Measurements from ENCODE around the gene PRSS48.

Gene PRSS48

DNA sequence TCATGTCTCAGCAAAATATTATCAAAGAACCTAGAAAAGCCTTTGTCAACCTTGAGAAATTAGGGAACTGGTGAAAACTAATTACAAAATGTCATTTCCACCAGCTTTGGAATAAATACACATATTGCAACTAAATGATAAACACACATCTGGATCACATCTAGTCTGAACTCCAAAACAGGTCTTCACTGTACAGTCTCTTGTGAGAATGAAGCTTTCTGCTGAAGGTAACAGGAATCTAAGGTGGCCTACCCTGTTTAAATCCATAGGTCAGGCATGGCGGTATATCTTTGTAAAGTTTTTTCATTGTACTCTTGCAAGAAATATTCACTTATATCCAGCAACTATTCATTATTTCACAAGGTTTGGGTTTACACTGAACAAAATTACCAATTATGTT is 46.7 kb downstream of the PRSS48 start:
- no peak for TF ChIP-seq GATA3 (IDR thresholded peaks at IDR 0.05; ENCODE audit: low read depth, low read length)
- TF ChIP-seq GATA2 (IDR thresholded peaks at IDR 0.05; ENCODE audit: low read depth, low read length) = no peak

DNA sequence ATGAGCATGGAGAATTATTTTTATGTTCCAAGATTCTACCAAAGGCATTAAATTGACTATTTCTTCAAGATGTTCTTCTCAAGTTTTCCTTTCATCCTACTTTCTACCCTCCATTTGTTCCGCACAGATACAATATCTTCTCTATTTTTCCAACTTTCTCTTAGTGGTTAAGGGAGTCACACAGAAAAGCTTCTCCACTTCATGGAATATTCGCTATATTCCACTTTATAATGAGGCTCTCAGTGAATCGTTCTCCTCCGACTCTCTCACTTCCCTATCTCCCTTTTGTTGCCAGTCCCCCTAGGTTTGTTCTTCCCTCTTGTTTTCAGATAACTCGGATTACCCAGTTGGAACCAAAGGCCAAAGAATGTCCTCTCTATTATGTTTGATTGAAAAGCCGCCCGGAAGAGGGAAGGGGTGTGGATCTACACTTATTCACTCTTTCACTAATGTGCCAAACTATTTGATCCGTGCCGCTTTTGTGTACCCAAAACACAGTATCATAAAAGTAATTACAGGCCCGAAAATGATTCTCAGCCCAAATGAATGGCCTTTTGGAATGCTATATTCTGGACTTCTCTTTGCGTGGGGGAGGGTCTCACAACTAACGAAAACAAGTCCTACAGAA is 47.3 kb downstream of the PRSS48 start:
- TF ChIP-seq GATA3 (IDR thresholded peaks at IDR 0.05; ENCODE audit: low read depth, low read length) (no peak), GATA2 (IDR thresholded peaks at IDR 0.05; ENCODE audit: low read depth, low read length) (no peak)

DNA sequence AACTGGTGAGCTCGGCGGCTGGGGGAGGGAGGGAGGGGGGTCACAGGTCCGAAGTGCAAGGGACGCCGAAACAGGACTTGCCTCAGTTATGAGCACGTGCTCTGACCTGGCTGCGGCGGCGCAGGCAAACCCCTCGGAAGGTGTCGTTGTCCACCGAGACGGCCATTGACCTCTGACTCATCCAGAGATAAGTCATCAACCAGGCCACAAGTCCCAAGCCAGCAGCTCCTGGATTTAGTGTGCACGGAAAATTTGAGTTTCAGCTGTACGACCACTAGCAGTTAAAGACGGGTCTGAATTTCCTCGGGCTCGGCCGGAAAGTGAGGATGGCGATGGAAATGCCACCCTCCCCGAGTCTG is 47.8 kb downstream of the PRSS48 start:
- TF ChIP-seq GATA2 (IDR thresholded peaks at IDR 0.05; ENCODE audit: low read depth, low read length) = no peak
- no peak for TF ChIP-seq GATA3 (IDR thresholded peaks at IDR 0.05; ENCODE audit: low read depth, low read length)

DNA sequence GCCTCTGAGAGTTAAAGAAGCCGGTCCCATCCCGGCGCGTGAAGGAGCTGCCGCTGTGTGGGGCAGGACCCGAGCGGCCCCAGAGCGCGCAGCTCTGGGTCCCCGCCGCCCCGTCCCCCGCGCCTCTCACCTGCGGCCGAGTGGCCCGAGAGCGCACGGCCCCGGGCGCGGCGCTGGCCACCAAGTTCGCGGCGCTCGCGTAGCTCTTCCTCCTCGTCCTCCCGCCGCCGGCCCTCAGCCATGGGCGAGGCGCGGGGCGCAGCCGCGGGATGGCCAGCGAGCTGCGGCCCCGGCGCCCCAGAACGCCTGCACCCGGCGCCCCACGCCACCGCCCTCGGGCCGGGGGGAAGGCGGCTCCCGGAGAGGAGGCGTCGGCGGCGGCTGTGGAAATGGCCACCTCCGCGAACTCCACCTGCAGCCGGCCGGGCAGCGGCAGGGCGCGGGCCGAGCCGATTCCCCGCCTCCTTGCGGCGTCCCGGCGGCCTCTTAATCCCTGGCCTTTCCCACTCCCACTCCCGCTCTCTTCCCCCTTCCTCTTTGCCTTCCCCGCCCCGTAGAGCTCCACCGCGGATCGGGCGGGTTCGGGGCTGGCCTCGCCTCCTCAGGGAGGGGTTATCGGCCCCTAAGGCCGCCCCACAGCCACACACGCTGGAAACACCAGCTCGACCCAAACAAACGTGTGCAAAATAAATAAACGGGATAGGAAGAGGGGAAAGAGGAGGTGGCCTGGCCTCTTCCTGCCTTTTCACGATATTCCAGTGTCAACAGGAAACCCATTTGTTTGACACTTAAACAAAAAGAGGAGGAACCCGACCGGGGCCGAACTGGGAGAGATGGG is 48.4 kb downstream of the PRSS48 start, which contains the start of gene SH3D19:
Gene SH3D19, minus strand, starts transcription at position 495 of the 838 bp plus-strand sequence. Its CDS starts 253 bp downstream, at position 242.
- TF ChIP-seq GATA3 (IDR thresholded peaks at IDR 0.05; ENCODE audit: low read depth, low read length) (no peak), GATA2 (IDR thresholded peaks at IDR 0.05; ENCODE audit: low read depth, low read length) (no peak)

DNA sequence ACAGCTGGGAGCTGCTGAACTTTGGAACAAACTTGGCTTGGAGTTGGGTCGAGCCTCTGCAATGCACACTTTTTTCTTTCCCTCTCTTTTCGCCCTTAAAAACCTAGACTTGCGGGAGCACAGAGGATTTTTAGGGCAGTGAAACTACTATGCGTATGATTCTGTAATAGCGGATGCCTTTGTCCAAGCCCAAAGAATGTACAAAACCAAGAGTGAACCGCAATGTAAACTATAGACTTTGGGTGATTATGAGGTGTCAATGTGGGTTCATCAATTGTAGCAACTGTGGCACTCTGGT is 48.9 kb downstream of the PRSS48 start:
- TF ChIP-seq GATA2 (IDR thresholded peaks at IDR 0.05; ENCODE audit: low read depth, low read length) (no peak), GATA3 (IDR thresholded peaks at IDR 0.05; ENCODE audit: low read depth, low read length) (no peak)

DNA sequence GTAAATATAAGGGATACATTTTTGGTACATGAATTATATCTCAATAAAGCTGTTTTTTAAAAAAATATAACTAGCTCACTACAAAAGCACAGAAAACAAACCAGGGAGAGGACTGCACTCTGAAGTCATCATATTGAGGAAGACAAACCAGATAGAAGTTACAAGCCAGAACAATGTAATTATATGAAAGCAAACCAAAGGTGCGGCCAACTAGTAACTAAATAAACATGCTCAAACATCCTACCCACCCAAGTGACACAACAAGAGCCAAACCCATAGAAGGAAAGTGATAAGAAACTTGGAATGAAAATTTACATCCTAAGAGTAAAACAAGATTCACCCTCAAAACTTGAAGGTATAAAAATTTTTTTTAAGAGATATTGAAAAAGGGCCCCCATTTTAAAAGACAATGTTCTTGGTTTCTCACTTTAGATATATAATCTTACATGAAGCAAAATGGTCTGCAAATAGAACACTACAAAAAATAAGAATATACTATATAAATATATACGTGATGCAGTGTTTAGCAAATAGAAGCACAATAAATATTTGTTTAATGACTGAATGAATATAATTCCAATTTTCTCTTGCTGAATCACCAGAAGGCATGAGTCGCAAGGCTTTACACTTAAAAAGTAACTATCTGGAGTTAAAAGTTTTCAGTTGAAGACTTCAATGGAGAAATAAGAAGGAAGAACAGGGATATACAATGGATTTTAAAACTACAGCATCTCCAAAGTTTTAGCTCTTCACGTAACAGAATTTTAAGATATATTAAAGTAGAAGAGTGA is 52.5 kb downstream of the PRSS48 start:
- TF ChIP-seq GATA2 (IDR thresholded peaks at IDR 0.05; ENCODE audit: low read depth, low read length) (no peak), GATA3 (IDR thresholded peaks at IDR 0.05; ENCODE audit: low read depth, low read length) (no peak)

DNA sequence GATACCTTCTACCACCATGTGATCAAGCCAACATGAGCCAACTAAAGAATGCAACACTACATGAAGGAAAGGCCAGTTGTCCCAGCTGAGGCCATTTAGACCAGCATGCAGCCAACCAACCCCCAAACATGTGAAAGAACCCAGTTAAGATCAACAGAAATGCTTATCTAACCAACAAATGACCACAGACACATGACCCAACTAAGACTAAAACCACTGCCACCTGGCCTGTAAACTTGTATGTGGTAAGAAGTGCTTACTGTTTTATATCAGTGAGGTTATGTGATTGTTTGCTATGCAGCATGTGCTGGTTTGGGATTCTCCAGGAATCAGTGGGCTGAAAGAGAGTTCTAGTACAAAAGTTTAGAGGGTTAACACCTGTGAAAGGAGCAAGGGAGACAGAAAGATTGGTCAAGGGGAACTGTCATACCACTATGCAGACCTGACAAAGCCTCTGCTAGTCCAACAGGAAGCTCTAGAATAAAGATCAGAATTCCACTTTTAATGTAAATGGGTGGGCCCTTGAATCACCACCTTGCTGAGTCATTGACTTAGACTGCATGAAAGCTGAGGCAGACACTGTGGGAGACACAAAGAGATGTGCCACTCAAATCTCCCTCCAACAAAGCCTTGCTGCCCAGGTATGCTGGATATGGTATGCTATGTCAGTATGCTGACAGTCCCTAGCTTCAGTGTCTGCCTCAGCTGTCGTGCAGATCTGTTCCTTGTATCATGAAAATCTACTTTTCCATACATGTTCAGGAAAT is 54.5 kb downstream of the PRSS48 start:
- TF ChIP-seq GATA3 (IDR thresholded peaks at IDR 0.05; ENCODE audit: low read depth, low read length) (no peak), GATA2 (IDR thresholded peaks at IDR 0.05; ENCODE audit: low read depth, low read length) (no peak)

DNA sequence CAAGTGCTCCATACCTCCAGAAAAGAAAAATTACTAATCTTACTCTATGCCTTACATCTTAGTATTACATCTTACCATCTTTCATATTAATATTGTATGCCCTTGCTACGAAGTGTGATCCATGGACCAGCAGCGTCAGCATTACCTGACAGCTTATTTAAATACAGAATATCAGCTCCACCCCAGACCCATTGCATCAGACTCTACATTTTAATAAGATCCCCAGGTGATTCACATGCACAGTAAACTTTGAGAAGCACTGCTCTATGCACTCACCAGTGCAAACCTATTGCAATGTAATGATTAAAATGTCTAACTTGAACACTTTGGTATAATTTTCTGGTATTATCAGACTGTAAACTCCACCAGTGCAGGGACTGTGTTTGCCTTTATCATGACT is 62.5 kb downstream of the PRSS48 start:
- TF ChIP-seq GATA3 (IDR thresholded peaks at IDR 0.05; ENCODE audit: low read depth, low read length) (no peak), GATA2 (IDR thresholded peaks at IDR 0.05; ENCODE audit: low read depth, low read length) (no peak)

DNA sequence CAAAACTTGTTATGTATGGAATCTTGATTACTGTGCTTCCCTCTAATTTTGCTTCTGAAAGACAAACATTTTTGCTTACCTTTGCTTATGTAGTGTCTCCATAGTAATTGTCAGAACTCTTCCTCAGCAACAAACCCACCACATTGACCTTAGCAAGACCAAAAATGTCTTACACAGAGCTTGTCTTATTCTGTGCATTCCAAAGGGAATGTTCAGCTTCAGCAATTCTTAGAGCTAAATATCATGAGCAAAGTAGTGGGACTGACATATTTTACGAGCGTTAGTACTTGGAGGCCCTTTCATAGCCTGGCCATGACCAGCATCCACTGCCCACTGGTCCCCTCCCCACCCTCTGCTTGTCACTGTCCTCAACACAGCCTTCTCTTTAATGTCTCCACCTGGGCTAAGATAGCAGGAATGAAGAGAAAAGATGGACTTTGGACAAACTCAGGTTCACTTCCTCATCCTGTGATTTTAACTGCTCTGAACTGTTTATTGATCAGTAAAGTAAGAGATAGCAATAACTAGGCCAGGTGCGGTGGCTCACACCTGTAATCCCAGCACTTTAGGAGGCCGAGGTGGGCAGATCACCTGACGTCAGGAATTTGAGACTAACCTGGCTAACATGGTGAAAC is 63.9 kb downstream of the PRSS48 start:
- no peak for TF ChIP-seq GATA3 (IDR thresholded peaks at IDR 0.05; ENCODE audit: low read depth, low read length)
- no peak for TF ChIP-seq GATA2 (IDR thresholded peaks at IDR 0.05; ENCODE audit: low read depth, low read length)
